HG03571 (cell line): ENCODE results near the gene DYSF.

Experiments used
- ATAC-seq: cut with Tn5 transposase; IDR thresholded peaks from one replicate; pipeline ENCODE4 v1.9.1; 2021; ENCODE audit not compliant: unreplicated experiment

DYSF gene

GRCh38 chr2:71610671-71611070 lies 157.3 kb downstream of the DYSF start:
- ATAC-seq, result no peak

GRCh38 chr2:71611247-71611646 lies 157.9 kb downstream of the DYSF start:
- ATAC-seq, result no peak

GRCh38 chr2:71611781-71612527 lies 158.6 kb downstream of the DYSF start:
- ATAC-seq, result no peak

- ATAC-seq, result no peak
Measured at GRCh38 chr2:71612581-71613402, 159.4 kb downstream of the DYSF start.

- ATAC-seq, result no peak
Measured at GRCh38 chr2:71613403-71613952, 160.1 kb downstream of the DYSF start.

- ATAC-seq, result no peak
Measured at GRCh38 chr2:71613953-71614925, 160.9 kb downstream of the DYSF start.

- no peak for ATAC-seq
Measured at GRCh38 chr2:71614976-71615766, 161.8 kb downstream of the DYSF start.

GRCh38 chr2:71615767-71616730 lies 162.7 kb downstream of the DYSF start:
- ATAC-seq, result no peak

GRCh38 chr2:71617266-71617665 lies 163.9 kb downstream of the DYSF start:
- ATAC-seq, result no peak

- no peak for ATAC-seq
Measured at GRCh38 chr2:71618327-71619113, 165.2 kb downstream of the DYSF start.

- no peak for ATAC-seq
Measured at GRCh38 chr2:71619230-71619741, 165.9 kb downstream of the DYSF start.

- no peak for ATAC-seq
Measured at GRCh38 chr2:71620116-71620515, 166.8 kb downstream of the DYSF start.

- no peak for ATAC-seq
Measured at GRCh38 chr2:71620851-71621251, 167.5 kb downstream of the DYSF start.

- ATAC-seq, result no peak
Measured at GRCh38 chr2:71629273-71629672, 175.9 kb downstream of the DYSF start.

GRCh38 chr2:71629771-71630453 lies 176.6 kb downstream of the DYSF start:
- ATAC-seq, result no peak

- ATAC-seq, result no peak
Measured at GRCh38 chr2:71630454-71631328, 177.3 kb downstream of the DYSF start.
